ENCODE measurements around the gene PIKFYVE.
A peak's percentile ranks its signal among the peaks of the same experiment; 100 is the strongest.

The PIKFYVE gene

GRCh38 chr2:208245746-208246145 lies 20.3 kb upstream of the PIKFYVE start:
- no peak overlapping the region for H3K4me3 ChIP-seq (ENCODE audit: low read depth, low read length)
- no peak for TF ChIP-seq MAX (IDR thresholded peaks at IDR 0.05; ENCODE audit: low read depth, low read length)
- TF ChIP-seq CTCF (IDR thresholded peaks at IDR 0.05; ENCODE audit: low read depth, low read length) = no peak
- no peak for TF ChIP-seq MYC (IDR thresholded peaks at IDR 0.05; ENCODE audit: low read depth, low read length)
- no peak for TF ChIP-seq POLR2A (IDR thresholded peaks at IDR 0.05; ENCODE audit: extremely low read depth, insufficient read length)
- DNase-seq (ENCODE audit: low read depth) = peak; percentile 6

DNA sequence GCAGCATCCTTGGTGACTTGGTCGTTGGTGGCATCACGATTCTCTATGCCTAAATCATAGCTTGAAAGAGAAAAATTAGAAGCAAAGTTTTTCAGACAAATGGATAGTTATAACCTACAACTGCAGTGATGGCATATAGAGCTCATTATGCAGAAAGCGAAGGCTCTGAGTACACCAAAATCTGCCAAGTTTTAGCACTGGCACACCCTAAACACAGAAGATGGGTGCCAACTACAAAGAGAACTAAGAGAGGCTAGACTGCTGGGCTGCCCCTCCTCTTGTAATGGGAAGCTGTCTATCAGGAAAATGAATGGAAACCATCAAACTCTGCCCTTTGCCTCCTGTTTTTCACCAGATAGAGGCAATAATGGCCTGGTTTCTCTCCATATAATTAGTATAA lies 17.5 kb upstream of the PIKFYVE start:
- no peak overlapping the region for H3K4me3 ChIP-seq (ENCODE audit: low read depth, low read length)
- TF ChIP-seq CTCF (IDR thresholded peaks at IDR 0.05; ENCODE audit: low read depth, low read length) = no peak
- DNase-seq (ENCODE audit: low read depth) = no peak

GRCh38 chr2:208249296-208249695 lies 16.8 kb upstream of the PIKFYVE start:
- no peak for DNase-seq (ENCODE audit: low read depth)
- H3K4me3 ChIP-seq (ENCODE audit: low read depth, low read length) = no peak overlapping the region
- no peak for TF ChIP-seq CTCF (IDR thresholded peaks at IDR 0.05; ENCODE audit: low read depth, low read length)
- TF ChIP-seq MAX (IDR thresholded peaks at IDR 0.05; ENCODE audit: low read depth, low read length) = no peak
- TF ChIP-seq POLR2A (IDR thresholded peaks at IDR 0.05; ENCODE audit: extremely low read depth, insufficient read length) = no peak
- no peak for TF ChIP-seq MYC (IDR thresholded peaks at IDR 0.05; ENCODE audit: low read depth, low read length)

GRCh38 chr2:208250388-208250787 lies 15.7 kb upstream of the PIKFYVE start:
- H3K4me3 ChIP-seq (ENCODE audit: low read depth, low read length) = peak overlapping the region; percentile 22

DNA sequence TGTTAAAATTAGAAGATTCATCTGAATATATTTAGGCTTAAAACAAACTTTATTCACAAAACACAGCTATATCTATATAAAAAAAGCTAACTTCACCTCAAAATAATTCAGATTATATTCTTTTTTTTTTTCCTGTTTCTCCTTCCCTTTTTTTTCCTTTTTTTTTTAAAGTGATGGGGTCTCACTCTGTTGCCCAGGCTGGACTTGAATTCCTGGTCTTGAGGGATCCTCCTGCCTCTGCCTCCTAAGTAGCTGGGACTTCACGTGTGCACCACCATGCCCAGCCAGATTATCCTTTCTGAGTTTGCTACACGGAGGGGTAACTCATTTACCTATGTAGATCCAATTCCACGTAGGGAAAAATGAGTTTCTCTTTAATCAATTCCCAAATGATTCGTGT lies 15.0 kb upstream of the PIKFYVE start:
- no peak for DNase-seq (ENCODE audit: low read depth)
- TF ChIP-seq MYC (IDR thresholded peaks at IDR 0.05; ENCODE audit: low read depth, low read length) (no peak), CTCF (IDR thresholded peaks at IDR 0.05; ENCODE audit: low read depth, low read length) (no peak), POLR2A (IDR thresholded peaks at IDR 0.05; ENCODE audit: extremely low read depth, insufficient read length) (no peak), MAX (IDR thresholded peaks at IDR 0.05; ENCODE audit: low read depth, low read length) (no peak)
- peak overlapping the region; percentile 22 for H3K4me3 ChIP-seq (ENCODE audit: low read depth, low read length)

More at GRCh38 chr2:208250388-208250787, 15.7 kb upstream of the PIKFYVE start:
- peak; percentile 71 for DNase-seq (ENCODE audit: low read depth)
- TF ChIP-seq POLR2A (IDR thresholded peaks at IDR 0.05; ENCODE audit: extremely low read depth, insufficient read length) (no peak), CTCF (IDR thresholded peaks at IDR 0.05; ENCODE audit: low read depth, low read length) (no peak), MYC (IDR thresholded peaks at IDR 0.05; ENCODE audit: low read depth, low read length) (no peak), MAX (IDR thresholded peaks at IDR 0.05; ENCODE audit: low read depth, low read length) (no peak)
